RPMI7951 (cell line): ENCODE data around the gene DCAF7. TPM values are rescaled to one million over a fixed set of nuclear protein-coding genes. Genes with fewer than 3 reads are reported as not detected.
A peak's percentile ranks its signal among the peaks of the same experiment; 100 is the strongest.

Experiments used
- DNase-seq: peaks from one replicate; pipeline ENCODE4 v3.0.0-alpha.2; 2012; ENCODE audit warnings: low read depth
- total RNA-seq: library from RNA; depleted of rRNA; stranded (reverse); fragments of >200 nt; shearing (Covaris generic); gene quantifications from 2 replicates; pipeline ENCODE4 v1.2.3, GENCODE V29; 2014

The DCAF7 gene
- total RNA-seq, 1 experiment from 2014 or later, result 20.7 TPM

DNA sequence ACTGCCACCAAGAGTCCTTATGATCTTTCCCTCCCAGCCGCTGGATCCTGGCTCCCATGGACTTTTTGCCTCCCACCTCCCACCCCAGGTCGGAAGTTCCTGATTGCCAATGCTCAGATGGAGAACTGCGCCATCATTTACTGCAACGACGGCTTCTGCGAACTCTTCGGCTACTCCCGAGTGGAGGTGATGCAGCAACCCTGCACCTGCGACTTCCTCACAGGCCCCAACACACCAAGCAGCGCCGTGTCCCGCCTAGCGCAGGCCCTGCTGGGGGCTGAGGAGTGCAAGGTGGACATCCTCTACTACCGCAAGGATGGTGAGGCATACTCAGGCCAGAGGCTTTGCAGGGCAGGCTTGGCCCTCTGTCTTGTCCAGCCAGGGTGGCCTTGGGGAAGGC is 26.2 kb upstream of the DCAF7 start:
- no peak for DNase-seq

DNA sequence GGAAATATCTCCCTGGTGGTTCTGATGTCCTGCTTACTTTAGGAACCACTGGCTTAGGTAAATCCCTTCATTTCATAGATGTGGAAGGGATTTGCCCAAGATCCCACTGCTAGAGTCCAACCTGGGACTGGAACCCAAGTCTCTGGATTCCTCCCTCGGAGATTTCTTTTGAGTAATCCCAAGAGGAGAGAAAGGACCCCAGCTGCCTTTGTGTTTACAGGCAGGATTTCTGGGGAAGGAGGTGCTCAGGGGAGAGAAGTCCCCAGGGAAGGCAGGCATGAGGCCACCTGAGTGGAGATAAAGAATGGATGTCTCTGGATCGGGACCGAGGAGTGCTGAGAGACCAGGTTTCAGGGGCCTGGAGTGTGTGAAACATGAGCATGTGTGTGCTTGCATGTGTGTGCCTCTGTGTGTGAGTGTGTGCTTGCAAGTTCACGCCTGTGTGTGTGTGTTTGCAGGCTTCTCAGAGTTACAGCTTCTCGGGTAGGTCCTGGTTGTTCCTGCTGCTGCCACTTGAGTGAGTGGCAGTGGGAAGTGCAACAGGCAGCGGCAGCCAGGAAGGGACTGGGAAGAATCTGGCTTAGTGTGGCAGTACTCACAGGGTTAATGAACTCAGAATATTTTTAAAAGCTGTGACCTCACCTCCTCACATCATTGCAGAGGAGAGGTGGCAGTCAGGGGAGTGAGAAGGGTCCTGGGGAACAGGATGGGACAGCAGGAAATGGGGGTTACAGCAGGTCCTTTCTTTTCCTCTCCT is 24.9 kb upstream of the DCAF7 start:
- no peak for DNase-seq

DNA sequence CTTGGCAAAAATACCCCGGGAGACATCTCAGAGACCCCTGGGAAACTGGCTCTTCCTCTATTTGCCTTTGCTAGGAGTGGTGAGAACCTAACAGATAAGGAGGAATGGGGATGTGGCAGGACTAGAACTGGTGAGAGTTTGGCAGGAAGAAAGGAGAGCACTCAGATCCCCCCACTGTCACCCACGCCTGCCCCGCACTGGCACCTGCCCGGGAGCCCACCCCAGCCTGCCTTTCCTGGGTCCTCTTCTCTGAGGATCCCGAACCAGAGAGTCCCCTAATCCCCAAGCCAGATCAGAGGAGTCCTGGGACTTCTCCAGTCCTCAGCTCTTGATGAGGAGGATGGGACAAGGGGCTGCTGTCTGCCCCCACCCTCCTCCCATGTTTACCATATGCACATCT is 23.4 kb upstream of the DCAF7 start:
- DNase-seq, result no peak

DNA sequence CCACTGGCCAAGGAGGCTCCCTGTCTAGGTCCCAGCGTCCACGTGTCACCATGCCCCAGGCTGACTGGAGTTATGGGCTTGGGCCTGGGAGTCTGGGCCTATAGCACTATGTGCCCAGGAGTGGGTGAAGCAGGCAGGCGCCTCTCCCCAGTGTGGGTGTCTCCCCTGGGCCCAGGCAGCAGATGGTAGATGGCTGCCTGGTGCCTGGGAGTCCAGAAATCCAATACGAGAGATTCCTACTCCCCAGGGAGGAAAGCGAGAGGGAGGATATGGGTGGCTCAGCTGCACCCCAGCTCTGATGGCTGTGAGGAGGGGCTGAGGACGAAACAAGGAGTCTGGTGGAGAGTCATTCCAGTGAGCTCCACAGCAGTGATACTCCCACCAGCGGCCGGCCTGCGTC is 22.1 kb upstream of the DCAF7 start:
- DNase-seq, result no peak

DNA sequence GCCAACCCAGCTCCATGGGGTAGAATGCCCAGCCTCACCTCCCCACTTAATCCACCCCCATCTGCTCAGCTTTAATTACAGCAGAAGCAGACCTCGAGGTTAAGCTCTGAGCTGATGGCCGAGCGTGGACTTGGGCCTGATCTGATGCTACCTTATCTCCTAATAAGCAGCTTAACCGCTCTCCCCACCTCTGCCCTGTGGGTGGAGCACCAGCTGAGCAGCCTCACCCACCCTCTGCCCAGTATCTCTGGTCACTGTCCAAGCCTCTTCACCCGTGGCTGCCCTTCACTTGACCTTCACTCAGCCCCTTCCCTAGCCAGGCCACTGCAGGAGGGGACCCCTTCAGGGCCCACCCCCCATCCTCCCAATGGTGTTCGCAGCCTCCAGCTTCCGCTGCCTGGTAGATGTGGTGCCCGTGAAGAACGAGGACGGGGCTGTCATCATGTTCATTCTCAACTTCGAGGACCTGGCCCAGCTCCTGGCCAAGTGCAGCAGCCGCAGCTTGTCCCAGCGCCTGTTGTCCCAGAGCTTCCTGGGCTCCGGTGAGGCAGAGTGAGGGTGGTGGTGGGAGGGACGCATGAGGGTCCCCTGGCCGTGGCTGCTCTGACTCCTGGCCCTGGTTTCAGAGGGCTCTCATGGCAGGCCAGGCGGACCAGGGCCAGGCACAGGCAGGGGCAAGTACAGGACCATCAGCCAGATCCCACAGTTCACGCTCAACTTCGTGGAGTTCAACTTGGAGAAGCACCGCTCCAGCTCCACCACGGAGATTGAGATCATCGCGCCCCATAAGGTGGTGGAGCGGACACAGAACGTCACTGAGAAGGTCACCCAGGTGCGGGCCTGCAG is 20.3 kb upstream of the DCAF7 start:
- no peak for DNase-seq

DNA sequence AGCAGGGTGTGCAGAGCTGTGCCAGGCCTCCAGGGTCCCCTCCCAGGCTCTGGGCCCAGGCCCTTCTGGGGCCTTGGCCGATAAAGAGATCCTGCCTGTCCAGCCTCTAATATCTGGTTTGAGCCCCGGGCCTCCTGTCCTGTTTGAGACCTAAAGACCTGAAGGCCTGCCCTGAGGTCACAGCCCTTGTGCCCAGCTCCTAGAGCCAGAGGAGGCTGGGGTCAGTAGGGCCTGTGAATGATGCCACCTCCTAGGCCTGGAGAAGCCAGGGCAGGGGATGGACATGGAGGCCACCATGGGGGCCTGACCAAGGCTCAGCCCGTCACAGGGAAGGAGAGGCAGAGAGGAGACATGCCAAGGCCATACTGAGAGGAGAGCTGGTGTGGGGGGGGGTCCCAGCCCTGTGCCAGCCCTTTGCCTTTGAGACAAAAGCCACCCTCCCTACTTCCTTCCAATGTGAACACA is 19.7 kb upstream of the DCAF7 start:
- DNase-seq, result no peak

DNA sequence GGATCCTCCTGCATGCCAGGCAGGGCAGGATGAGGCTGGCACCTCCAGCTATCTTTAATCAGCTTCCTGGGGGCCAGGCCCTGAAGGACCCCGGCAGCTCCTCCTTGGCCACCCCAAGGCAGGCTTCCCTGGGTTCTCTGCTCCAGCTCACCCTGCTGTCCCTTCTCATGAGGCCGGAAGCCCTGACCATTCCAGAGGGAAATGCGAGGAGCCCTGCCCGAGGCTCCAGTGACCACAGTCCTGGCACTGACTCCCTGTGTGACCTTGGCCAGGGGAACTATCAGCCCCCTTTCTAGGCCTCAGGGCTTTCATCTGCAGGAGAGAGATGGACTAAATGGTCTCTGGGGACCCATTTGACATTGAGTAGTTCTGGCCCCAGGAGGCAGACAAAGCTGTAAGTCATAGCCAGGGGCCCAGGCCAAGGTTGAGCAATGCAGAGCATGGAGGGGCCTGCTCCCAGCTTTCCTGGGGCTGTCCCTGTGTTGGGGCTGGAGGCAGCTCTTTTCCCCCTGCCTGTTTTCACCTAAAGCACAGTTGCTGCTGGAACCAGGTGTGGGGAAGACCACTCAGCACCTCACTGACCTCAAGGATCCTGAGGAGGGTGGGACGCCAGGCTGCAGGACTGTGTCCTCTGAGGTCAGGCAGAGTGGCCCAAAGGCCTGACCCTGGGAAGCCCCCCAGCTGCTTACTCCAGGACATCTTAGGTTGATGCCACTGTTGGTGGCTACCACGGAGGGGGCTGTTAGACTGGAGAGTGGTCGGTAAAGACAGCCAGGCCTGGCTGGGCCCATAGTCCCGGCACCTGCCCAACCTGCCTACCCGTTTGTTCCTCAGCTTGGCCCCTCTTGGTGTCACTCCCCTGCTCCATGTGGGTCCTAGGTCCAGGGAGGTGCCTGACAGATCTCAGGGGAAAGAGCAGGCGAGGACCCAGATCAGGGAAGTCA is 19.0 kb upstream of the DCAF7 start:
- DNase-seq, result peak; percentile 55

DNA sequence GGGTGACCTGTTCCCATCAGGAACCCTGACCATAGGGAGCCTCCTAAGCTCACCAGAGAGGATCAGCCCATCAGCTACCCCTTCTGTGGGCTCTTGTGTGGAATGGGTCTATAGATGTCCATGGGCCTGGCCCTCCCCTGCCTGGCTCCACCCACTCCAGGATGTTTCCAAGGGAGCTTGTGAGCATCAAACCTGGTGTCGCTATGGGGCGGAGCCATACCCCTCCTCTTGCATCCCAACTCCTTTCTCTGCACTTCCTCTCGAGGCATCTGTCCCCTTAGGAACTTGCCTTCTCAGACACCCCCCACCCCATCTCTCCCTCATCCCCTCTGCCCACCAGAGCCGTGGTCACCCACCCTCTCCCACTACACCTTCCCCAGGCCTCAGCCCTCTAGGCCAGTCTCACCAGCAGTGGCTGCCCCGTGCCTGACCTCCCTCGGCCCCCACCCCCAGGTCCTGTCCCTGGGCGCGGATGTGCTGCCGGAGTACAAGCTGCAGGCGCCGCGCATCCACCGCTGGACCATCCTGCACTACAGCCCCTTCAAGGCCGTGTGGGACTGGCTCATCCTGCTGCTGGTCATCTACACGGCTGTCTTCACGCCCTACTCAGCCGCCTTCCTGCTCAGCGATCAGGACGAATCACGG is 16.7 kb upstream of the DCAF7 start:
- no peak for DNase-seq

DNA sequence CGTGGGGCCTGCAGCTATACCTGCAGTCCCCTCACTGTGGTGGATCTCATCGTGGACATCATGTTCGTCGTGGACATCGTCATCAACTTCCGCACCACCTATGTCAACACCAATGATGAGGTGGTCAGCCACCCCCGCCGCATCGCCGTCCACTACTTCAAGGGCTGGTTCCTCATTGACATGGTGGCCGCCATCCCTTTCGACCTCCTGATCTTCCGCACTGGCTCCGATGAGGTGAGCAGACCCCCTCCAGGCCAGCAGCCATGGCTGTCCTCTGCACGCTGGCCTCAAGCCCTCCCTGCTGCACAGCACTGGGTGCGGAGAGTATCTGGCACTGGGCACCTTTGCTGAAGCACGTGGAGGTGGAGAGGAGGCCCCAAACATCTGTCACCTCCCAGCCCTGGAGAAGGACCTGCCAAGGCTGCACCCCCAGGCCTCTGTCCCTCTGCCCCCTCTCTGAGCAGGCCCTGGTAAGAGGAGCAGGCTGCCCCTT is 16.2 kb upstream of the DCAF7 start:
- DNase-seq, result no peak

DNA sequence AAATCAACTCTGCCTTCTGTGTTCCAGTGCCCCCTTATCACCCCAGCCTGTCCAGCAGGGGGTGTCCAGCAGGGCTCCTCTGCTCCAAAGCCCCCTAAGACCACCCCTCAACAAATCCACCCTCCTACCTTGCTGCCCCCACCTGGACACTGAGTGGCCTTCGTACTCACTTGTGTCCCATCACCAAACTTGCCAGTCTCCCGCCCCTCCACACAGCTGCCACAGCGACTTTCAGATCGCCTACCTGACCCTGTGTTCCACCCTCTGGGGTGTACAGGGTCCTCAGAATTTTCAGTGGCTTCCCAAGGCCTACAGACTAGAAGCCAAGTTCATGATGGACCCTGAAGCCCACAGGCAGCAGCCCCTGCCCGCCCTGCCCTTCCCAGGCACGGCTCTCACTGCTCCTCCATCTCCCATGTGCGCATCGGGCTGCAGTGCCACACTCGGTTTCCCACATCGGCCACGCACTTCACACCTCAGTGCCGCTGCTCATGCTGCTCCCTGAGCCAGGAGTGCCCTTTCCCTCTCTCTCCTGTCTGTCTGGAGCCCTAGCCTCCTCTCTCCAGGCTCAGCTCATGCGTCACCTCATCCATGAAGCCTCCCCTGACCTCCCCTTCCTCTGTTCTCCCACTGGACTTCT is 15.3 kb upstream of the DCAF7 start:
- DNase-seq, result no peak

DNA sequence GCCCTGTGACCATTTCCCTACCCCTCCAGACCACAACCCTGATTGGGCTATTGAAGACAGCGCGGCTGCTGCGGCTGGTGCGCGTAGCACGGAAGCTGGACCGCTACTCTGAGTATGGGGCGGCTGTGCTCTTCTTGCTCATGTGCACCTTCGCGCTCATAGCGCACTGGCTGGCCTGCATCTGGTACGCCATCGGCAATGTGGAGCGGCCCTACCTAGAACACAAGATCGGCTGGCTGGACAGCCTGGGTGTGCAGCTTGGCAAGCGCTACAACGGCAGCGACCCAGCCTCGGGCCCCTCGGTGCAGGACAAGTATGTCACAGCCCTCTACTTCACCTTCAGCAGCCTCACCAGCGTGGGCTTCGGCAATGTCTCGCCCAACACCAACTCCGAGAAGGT is 14.6 kb upstream of the DCAF7 start:
- DNase-seq, result no peak

DNA sequence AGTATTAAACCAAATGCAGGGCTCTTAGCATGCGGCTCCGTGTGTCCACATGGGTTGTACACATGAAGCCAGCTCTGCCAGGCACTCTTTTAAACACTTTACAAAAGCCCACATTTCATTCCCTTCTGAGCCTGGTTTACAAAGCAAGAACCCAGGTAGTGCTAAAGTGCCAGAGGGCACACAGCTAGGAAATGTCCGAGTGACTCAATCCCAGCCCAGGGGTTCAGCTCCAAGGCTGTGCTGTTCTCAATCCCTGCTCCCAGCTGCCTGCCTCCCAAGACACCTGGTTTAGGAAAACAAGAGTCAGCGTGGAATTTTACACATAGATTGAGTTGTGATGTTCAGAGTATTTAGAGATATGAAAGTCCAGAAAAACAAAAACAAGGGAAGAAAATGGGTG is 13.3 kb upstream of the DCAF7 start:
- DNase-seq, result peak; percentile 58

DNA sequence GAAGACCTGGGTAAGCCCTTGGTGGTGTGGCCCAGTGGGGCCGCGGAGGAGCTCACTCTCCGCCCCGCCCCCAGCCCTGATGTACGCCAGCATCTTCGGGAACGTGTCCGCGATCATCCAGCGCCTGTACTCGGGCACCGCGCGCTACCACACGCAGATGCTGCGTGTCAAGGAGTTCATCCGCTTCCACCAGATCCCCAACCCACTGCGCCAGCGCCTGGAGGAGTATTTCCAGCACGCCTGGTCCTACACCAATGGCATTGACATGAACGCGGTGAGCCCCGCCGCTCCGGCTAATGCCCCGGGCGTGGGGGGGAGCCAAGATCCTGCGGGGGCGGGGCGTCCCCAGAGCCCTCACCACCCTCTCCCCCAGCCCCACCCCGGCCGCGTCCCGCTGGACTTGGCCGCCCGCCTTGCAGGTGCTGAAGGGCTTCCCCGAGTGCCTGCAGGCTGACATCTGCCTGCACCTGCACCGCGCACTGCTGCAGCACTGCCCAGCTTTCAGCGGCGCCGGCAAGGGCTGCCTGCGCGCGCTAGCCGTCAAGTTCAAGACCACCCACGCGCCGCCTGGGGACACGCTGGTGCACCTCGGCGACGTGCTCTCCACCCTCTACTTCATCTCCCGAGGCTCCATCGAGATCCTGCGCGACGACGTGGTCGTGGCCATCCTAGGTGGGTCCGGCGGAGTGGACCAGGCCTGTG is 12.1 kb upstream of the DCAF7 start:
- DNase-seq, result peak; percentile 5

DNA sequence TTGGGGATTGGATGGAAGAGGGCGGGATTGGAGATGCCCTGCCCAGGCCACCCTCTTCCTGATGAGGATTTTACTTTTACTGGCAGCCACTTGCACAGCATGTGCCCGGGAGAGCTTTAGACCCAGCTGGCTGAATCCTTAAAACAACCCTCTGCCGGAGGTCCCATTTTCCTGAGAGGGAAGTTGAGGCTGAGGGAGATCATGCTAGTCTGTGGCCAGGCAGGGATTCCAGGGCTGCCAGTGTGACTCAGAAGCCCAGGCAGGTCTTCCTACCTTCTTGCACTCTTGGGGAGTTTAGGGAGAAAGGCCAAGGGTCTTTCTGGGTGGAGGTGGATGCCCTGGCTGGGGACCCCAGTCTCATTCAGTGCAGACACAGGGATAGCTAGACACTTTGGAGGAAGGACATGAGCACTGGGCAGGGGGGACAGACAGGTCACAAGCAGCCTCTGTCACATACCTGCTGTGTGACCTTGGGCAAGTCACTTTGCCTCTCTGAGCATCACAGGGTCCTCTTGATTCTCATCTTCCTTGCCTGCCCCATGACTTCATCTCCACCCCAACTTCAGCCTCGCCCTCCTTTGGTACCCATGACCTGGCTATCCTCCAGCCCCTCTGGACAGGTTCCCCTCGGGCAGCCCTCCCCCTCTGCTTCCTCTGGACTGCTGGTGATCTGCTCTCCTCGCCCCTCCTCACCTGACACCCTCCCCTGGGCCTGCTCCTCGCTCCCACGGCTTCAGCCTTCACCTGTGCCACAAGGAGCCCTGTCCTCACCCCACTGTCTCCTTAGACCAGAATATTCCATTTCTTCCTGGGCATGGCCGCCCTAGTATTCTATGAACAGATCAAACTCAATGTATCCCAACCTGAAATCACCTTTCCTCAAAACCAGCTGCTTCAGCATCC is 11.3 kb upstream of the DCAF7 start:
- DNase-seq, result no peak

DNA sequence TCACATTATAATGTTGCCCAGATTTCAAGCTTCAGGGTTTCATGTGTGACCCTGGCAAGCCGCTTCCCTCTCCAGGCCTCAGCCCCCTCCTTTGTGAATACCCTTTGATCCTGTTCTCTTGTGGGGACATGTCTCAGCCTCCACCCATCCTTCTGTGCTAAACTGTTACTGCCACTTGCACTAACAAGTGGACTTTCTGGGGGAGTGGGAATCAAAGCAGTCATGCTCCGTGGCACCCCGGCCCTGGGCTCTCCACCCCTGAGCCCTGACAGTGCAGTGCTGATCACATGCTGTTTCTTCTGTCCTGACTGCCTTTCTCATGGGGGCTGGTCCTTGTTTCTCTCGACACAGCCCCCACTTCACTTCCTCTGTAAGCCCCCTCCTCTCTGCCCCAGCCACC is 9.7 kb upstream of the DCAF7 start:
- no peak for DNase-seq

DNA sequence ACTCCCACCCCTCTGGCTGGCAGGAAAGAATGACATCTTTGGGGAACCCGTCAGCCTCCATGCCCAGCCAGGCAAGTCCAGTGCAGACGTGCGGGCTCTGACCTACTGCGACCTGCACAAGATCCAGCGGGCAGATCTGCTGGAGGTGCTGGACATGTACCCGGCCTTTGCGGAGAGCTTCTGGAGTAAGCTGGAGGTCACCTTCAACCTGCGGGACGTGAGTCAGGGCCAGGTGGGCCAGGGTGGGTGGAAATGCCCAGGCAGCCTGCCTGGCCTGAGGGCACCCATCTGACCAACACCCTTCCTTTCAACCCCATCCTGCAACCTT is 8.1 kb upstream of the DCAF7 start:
- DNase-seq, result no peak

DNA sequence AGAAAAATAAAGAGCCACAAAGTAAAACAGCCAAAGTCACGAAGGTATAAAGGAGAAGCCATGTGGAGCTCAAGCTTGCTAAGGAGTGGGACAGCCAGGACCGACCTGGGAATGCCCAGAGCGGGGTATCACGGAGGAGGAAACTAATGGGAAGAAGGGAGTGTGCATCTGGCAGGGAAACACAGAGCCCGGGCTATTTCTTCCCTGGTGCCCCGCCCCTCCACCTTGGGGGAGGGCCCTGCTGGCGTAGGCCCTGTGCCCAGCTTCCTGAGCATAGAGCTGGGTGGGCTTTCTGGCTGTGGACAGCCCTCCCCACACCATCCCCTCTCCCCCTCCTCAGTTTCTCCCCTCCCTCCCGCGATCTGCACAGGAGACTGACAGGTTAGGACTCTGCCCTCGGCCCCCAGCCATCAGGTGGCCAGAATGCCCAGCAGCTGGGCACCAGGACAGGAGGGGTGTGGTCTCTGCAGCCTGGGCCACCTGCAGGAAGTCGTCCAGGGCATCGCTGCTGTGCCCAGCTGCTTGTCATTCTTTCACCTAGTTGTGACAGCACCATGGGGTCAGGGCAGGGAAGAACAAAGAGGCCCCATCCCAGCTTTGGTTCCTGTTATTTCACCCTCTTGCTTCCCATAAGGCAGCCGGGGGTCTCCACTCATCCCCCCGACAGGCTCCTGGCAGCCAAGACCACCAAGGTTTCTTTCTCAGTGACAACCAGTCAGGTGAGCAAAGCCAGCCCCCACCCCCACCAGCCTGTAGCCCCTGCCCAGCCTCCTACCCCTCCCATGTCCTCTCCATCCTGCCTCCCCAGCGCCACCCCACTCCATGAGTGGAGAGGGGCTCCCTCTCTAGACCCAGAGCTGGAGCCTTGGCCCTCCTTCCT is 7.1 kb upstream of the DCAF7 start:
- DNase-seq, result no peak

DNA sequence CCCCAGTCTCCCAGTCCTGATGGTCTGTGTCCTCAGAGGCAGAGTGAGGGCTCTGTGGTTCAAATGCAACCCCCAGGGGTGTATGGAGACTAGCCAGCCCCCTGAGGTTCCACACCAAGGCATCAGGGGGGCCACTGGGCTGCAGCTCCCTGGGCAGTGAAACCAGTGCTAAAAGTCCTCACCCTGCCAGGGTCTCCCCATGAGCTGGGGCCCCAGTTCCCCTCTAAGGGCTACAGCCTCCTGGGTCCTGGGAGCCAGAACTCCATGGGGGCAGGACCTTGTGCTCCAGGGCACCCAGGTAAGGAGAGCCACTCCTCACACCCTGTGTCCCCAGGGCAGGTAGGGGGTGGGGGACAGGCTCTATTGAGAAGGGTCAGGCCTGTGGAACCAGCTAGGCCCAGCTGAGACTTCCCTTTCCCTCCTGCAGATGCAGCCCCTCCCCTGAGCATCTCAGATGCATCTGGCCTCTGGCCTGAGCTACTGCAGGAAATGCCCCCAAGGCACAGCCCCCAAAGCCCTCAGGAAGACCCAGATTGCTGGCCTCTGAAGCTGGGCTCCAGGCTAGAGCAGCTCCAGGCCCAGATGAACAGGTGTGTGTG is 6.4 kb upstream of the DCAF7 start:
- DNase-seq, result no peak
